Activated T-helper 17 cell treated with anti-CD3 and anti-CD28 coated beads, Interleukin-2, amount 50 U/mL, for 72 hours (primary cell): ENCODE data around the gene PASD1. TPM values are rescaled to one million over a fixed set of nuclear protein-coding genes. Genes with fewer than 3 reads are reported as not detected.
"Not testable (repeated sequence)": the region's sequence is repeated elsewhere in the genome, so short reads cannot be mapped to it uniquely, and the experiment has no call there.

Experiments used
- ATAC-seq: fragments of 150-1000 bp; cut with Tn5 transposase; replicated peaks from 2 replicates; pipeline ENCODE4 v1.10.0; 2021; ENCODE audit warnings: mild to moderate bottlenecking, moderate library complexity
- H3K27ac Mint-ChIP-seq: one replicate; pipeline ENCODE4 v1.8.0; 2022; ENCODE audit warnings: mixed read lengths
- H3K27me3 Mint-ChIP-seq: one replicate; pipeline ENCODE4 v1.8.0; 2022; ENCODE audit warnings: mixed read lengths
- H3K36me3 Mint-ChIP-seq: one replicate; pipeline ENCODE4 v1.8.0; 2022; ENCODE audit warnings: low read depth, mild to moderate bottlenecking, mixed read lengths
- H3K4me1 Mint-ChIP-seq: one replicate; pipeline ENCODE4 v1.8.0; 2022; ENCODE audit warnings: mixed read lengths
- H3K4me3 Mint-ChIP-seq: one replicate; pipeline ENCODE4 v1.8.0; 2022; ENCODE audit warnings: mild to moderate bottlenecking, mixed read lengths
- H3K9me3 Mint-ChIP-seq: one replicate; pipeline ENCODE4 v1.8.0; 2022; ENCODE audit warnings: mixed read lengths
- total RNA-seq, 2 donors: library from RNA; stranded (reverse); gene quantifications; one replicate each; pipeline ENCODE4 v1.2.3, GENCODE V29; 2022

The PASD1 gene
- total RNA-seq, 2 donors from 2014 or later = not detected

DNA sequence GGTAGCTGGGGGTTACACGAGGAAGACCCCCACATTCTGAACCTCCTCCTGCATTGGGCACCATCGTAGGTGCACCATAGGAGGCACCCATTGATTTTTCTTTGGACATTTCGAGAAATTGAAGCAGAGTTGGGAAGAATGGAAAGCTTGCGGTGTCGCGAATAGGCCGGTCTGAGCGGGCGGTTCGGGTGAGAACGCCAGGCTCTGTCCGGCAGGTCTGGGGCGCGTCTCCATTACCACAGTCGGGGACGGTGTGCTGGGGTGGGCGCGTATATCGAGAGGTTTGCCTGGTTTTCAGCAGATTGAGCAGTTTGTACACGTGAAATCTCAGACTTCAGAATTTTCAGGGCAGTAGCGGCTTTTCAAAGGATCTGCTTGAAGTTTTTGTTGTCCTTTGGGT, 560 bp downstream of the PASD1 start:
- H3K27me3 Mint-ChIP-seq = peaks cover 3% of the 10 kb centered on the region
- no peaks in the 10 kb centered on the region for H3K36me3 Mint-ChIP-seq
- H3K9me3 Mint-ChIP-seq = no peaks in the 10 kb centered on the region
- H3K27ac Mint-ChIP-seq = no peak overlapping the region
- H3K4me1 Mint-ChIP-seq = no peaks in the 10 kb centered on the region
- H3K4me3 Mint-ChIP-seq = no peak overlapping the region
- ATAC-seq = no peak

- not testable (repeated sequence) for H3K4me1 Mint-ChIP-seq, H3K27me3 Mint-ChIP-seq, H3K9me3 Mint-ChIP-seq, H3K27ac Mint-ChIP-seq, H3K4me3 Mint-ChIP-seq, ATAC-seq, H3K36me3 Mint-ChIP-seq
These were observed 3.4 kb downstream of the PASD1 start for GRCh38 chrX:151566872-151567271.

- Mint-ChIP-seq H3K9me3 (no peaks in the 10 kb centered on the region), H3K36me3 (no peaks in the 10 kb centered on the region), H3K27ac (no peak overlapping the region), H3K4me3 (no peak overlapping the region), H3K27me3 (peaks cover 12% of the 10 kb centered on the region), H3K4me1 (no peaks in the 10 kb centered on the region)
- no peak for ATAC-seq
These were observed 7.1 kb downstream of the PASD1 start for GRCh38 chrX:151570561-151570960.

GRCh38 chrX:151593384-151593783, 29.9 kb downstream of the PASD1 start:
- ATAC-seq, H3K9me3 Mint-ChIP-seq, H3K27ac Mint-ChIP-seq, H3K36me3 Mint-ChIP-seq, H3K4me3 Mint-ChIP-seq, H3K4me1 Mint-ChIP-seq, H3K27me3 Mint-ChIP-seq: not testable (repeated sequence)

- no peak overlapping the region for H3K27ac Mint-ChIP-seq
- H3K4me1 Mint-ChIP-seq = no peaks in the 10 kb centered on the region
- no peak overlapping the region for H3K4me3 Mint-ChIP-seq
- no peaks in the 10 kb centered on the region for H3K36me3 Mint-ChIP-seq
- H3K9me3 Mint-ChIP-seq = no peaks in the 10 kb centered on the region
- peaks cover 4% of the 10 kb centered on the region for H3K27me3 Mint-ChIP-seq
- ATAC-seq = no peak
These were observed 32.8 kb downstream of the PASD1 start for GRCh38 chrX:151596282-151596681.

- ATAC-seq = no peak
- Mint-ChIP-seq H3K36me3 (no peaks in the 10 kb centered on the region), H3K27me3 (peaks cover 9% of the 10 kb centered on the region)
These were observed 41.5 kb downstream of the PASD1 start for GRCh38 chrX:151604931-151605330.

DNA sequence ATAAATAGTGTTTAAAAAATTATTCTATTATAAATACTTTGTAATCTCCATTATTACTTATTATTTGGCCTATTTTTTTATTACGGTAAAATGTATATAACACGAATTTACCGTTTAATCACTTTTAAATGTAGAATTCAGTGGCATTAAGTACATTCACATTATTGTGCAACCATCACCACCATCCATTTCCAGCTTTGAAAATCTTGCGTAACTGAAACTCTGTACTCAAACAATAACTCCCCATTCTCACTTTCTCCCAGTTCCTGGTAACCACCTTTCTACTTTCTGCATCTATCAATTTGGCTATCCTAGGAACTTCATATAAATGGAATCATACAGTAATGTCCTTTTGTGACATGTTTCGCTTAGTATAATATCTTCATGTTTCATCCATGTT, 45.7 kb downstream of the PASD1 start:
- Mint-ChIP-seq H3K9me3 (no peaks in the 10 kb centered on the region), H3K36me3 (no peaks in the 10 kb centered on the region), H3K4me1 (no peaks in the 10 kb centered on the region), H3K27ac (no peak overlapping the region), H3K27me3 (peaks cover 5% of the 10 kb centered on the region), H3K4me3 (no peak overlapping the region)
- ATAC-seq = no peak

More at GRCh38 chrX:151604931-151605330, 41.5 kb downstream of the PASD1 start:
- Mint-ChIP-seq H3K9me3 (no peaks in the 10 kb centered on the region), H3K4me1 (no peaks in the 10 kb centered on the region), H3K27ac (no peak overlapping the region), H3K4me3 (no peak overlapping the region)

GRCh38 chrX:151621422-151621821, 57.9 kb downstream of the PASD1 start:
- Mint-ChIP-seq H3K27me3 (peaks cover 6% of the 10 kb centered on the region), H3K4me3 (no peak overlapping the region), H3K27ac (no peak overlapping the region), H3K9me3 (no peaks in the 10 kb centered on the region), H3K36me3 (no peaks in the 10 kb centered on the region), H3K4me1 (no peaks in the 10 kb centered on the region)
- ATAC-seq = no peak

- Mint-ChIP-seq H3K9me3 (no peaks in the 10 kb centered on the region), H3K27ac (no peak overlapping the region), H3K27me3 (peaks cover 6% of the 10 kb centered on the region), H3K4me1 (no peaks in the 10 kb centered on the region), H3K4me3 (no peak overlapping the region), H3K36me3 (no peaks in the 10 kb centered on the region)
- ATAC-seq = no peak
These were observed 61.2 kb downstream of the PASD1 start for GRCh38 chrX:151624677-151625076.

GRCh38 chrX:151631822-151632221, 68.3 kb downstream of the PASD1 start:
- H3K27ac Mint-ChIP-seq = no peak overlapping the region
- no peak for ATAC-seq

DNA sequence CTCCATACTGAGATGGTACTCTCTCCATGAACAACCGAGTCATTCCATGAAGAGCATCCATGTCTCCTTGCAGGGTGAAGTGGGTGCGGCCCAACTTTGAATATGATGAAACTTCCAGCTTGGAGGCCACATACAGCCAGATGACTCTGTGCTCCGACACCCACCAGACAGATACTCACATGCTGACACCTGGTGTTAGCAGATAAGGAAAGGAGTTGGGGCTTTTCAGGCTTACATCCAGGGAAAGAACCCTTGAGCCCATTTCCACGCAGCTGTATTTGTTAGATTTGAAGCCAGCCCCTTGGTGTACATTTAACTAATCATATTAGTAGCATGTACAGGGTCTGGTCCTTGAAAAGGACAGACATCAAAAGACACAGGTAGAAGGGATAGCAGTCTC, 69.7 kb downstream of the PASD1 start:
- H3K4me1 Mint-ChIP-seq = no peaks in the 10 kb centered on the region
- H3K9me3 Mint-ChIP-seq = no peaks in the 10 kb centered on the region
- no peak for ATAC-seq
- no peak overlapping the region for H3K4me3 Mint-ChIP-seq
- no peak overlapping the region for H3K27ac Mint-ChIP-seq
- peaks cover 4% of the 10 kb centered on the region for H3K27me3 Mint-ChIP-seq
- H3K36me3 Mint-ChIP-seq = no peaks in the 10 kb centered on the region

More at GRCh38 chrX:151631822-151632221, 68.3 kb downstream of the PASD1 start:
- Mint-ChIP-seq H3K4me1 (no peaks in the 10 kb centered on the region), H3K9me3 (no peaks in the 10 kb centered on the region), H3K36me3 (no peaks in the 10 kb centered on the region), H3K27me3 (peaks cover 4% of the 10 kb centered on the region), H3K4me3 (no peak overlapping the region)

DNA sequence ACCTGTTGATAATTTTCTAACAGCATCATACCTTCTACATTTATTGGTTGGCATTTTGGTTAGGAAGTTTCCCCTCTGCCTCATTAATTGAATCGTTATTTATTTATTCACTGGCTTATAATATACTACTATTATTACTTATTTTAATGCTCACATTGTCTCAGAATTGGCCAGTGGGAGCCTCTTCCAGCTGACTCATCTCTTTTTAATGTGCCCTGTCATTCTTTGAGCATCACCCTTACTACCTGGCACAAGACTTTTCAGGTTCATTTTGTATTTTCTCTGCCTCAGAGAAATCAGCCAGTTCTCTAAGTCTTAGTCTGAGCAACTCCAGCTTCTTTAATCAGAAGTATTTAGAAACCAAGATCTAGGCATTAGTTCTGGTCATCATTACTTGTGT, 71.5 kb downstream of the PASD1 start:
- ATAC-seq = no peak
- Mint-ChIP-seq H3K9me3 (no peaks in the 10 kb centered on the region), H3K36me3 (no peaks in the 10 kb centered on the region), H3K4me3 (no peak overlapping the region), H3K27ac (no peak overlapping the region), H3K27me3 (peaks cover 11% of the 10 kb centered on the region), H3K4me1 (no peaks in the 10 kb centered on the region)

- no peaks in the 10 kb centered on the region for H3K4me1 Mint-ChIP-seq
- no peaks in the 10 kb centered on the region for H3K9me3 Mint-ChIP-seq
- H3K36me3 Mint-ChIP-seq = no peaks in the 10 kb centered on the region
- H3K27me3 Mint-ChIP-seq = peaks cover 7% of the 10 kb centered on the region
- no peak overlapping the region for H3K4me3 Mint-ChIP-seq
- ATAC-seq = no peak
- H3K27ac Mint-ChIP-seq = no peak overlapping the region
These were observed 78.1 kb downstream of the PASD1 start for GRCh38 chrX:151641564-151641963.

- Mint-ChIP-seq H3K4me1 (no peaks in the 10 kb centered on the region), H3K36me3 (no peaks in the 10 kb centered on the region), H3K27ac (no peak overlapping the region), H3K4me3 (no peak overlapping the region), H3K27me3 (peaks cover 11% of the 10 kb centered on the region), H3K9me3 (no peaks in the 10 kb centered on the region)
- ATAC-seq = no peak
These were observed 111.8 kb downstream of the PASD1 start for GRCh38 chrX:151675121-151675746.

GRCh38 chrX:151676196-151676595, 112.7 kb downstream of the PASD1 start:
- Mint-ChIP-seq H3K9me3 (no peaks in the 10 kb centered on the region), H3K27me3 (peaks cover 6% of the 10 kb centered on the region), H3K27ac (no peak overlapping the region), H3K4me1 (no peaks in the 10 kb centered on the region), H3K36me3 (no peaks in the 10 kb centered on the region), H3K4me3 (no peak overlapping the region)
- no peak for ATAC-seq
